GM12874 (cell line): Measurements from ENCODE around the gene PER2.

Source experiments
- CTCF ChIP-seq: IDR thresholded peaks from 2 replicates; pipeline ENCODE4 v1.5.1; 2011; ENCODE audit warnings: low read depth, mild to moderate bottlenecking, control low read depth, low read length, moderate library complexity; ENCODE audit not compliant: insufficient read depth

Gene PER2

GRCh38 chr2:238243496-238244076 lies 44.8 kb downstream of the PER2 start:
- TF ChIP-seq CTCF, result no peak

- no peak for TF ChIP-seq CTCF
These were observed 45.5 kb downstream of the PER2 start for GRCh38 chr2:238242731-238243495.

DNA sequence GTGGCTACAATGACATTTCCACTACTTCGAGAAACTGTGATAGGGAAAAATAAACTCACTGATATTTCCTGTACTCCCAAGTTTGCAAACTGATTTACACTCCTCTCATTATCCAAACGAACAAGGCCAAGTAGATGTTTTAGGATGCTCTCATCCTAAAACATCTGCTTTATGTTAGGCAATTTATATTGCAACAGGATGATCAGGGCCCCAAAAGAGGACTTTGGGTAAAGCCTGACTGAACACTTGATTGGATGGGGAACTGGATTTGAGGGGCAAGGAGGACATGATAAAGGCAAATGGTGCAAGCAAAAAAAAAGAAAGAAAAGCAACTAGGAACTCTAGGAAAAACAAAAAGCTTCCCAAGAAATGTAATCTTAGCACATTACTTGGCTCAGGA lies 46.4 kb downstream of the PER2 start:
- TF ChIP-seq CTCF, result no peak

GRCh38 chr2:238240757-238241711 lies 47.4 kb downstream of the PER2 start:
- no peak for TF ChIP-seq CTCF

- TF ChIP-seq CTCF, result no peak
These were observed 48.3 kb downstream of the PER2 start, which contains the start of gene HES6 for GRCh38 chr2:238239863-238240756. HES6 (minus strand) TSS chr2:238240038; CDS start chr2:238239905, 133 bp downstream.

DNA sequence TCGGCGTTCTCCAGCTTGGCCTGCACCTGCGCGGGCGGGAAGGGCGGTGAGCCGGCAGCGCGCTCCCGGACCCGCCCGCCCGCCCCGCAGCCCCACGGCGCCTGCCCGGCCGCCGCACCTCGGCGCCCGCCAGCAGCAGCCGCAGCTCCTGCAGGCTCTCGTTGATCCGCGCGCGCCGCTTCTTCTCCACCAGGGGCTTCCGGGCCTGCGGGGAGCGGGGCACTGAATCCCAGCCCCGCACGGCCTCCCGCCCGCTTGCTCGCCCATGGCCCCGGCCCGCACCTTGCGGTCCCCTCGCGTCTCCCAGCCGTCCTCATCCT lies 48.9 kb downstream of the PER2 start:
- TF ChIP-seq CTCF, result no peak
